Activated CD4-positive, alpha-beta T cell treated with anti-CD3 and anti-CD28 coated beads for 4 hours (primary cell): ENCODE results near the gene TNFRSF12A.

Source experiments
- DNase-seq, 2 donors: peaks; one replicate each; pipeline ENCODE4 v3.0.0-alpha.2; 2020

Gene TNFRSF12A

GRCh38 chr16:3027489-3027795 is 7.3 kb downstream of the TNFRSF12A start:
- no peak for DNase-seq

DNA sequence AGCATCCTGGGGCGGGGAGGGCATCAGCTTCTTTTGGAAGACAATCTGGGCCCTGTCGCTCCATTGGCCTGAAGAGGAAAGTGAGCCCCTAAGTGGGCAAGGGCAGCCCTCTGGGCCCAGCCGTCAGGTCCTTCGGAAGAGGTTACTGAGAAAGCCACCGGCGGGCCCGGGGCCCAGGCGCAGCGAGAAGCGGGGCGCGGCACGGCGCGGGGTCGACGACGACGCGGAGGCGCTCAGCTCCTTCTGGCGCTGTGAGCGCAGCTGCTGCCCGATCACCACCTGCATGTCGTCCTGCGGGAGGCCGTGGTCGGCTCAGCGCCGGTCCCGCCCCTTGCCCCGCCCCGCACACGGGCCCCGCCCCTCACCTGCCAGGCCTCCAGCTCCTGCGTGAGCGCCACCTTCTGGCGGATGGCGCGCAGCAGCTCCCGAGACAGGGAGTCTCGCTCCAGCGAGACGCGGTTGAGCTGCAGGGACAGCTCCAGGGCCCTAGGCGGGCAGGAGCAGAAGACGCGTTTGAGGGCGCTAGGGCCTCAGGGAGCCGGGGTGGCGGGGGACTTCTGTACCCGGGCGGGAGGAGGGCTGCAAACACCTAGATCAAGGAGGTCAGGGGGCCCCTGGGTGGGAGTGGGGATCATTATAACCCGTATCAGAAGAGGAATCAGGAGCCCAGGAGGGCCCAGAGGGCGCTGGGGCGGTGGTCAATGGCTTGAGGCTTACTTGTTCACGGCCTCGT is 8.0 kb downstream of the TNFRSF12A start:
- peak; percentile 83 to 90 for DNase-seq

GRCh38 chr16:3028716-3029319 is 8.7 kb downstream of the TNFRSF12A start:
- no peak for DNase-seq

- peak; percentile 43 to 55 for DNase-seq
These were observed 9.5 kb downstream of the TNFRSF12A start for GRCh38 chr16:3029491-3030221.

DNA sequence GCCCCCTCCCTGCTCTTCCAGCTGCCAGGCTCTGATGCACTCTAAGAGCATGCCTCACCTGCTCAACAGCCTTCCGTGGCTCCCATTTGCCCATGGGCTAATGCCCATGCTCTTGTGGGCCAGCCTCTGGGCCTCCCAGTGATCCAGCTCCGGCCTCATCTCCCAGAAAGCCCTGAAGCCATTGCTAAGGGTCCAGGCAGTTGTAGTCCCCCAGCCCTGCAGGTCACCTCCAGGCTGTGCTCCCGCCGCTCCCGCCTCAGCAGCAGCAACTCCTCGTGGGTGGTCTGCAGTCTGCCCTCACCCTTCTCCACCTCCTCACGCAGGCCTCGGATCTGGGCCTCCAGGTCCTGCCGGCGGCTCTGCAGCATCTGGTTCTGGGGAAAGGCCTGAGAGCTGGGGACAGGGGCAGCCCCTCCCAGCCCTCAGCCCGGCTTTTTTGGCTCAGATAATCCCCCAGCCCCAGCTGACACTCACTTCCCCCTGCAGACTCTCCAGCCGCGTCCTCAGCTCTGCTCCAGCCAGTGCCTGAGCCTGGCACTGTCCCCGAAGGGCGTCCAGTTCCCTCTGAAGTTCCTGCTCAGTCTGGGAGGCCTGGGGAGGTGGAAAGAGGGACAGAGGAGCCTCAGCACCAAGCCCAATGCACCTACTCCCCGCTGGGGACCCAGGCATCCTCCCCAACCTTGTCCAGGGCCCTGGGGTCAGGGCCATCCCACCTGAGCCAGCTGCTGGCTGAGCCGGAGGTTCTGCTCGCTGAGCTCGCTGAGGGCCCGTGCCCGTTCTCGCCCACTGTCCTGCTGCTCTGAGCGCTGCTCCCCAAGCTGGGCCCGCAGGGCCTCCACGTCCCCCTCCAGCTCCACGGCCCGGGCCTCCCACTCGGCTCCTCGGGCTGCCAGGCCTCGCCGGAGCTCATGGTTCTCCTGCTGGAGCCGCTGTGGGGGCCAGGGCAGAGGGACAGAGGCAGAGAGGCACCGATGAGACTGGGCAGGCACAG is 10.3 kb downstream of the TNFRSF12A start:
- no peak for DNase-seq

GRCh38 chr16:3032624-3033023 is 12.5 kb downstream of the TNFRSF12A start:
- DNase-seq = no peak

GRCh38 chr16:3035289-3035971 is 15.3 kb downstream of the TNFRSF12A start:
- no peak for DNase-seq

- DNase-seq = no peak
These were observed 16.0 kb downstream of the TNFRSF12A start for GRCh38 chr16:3035972-3036725.

DNA sequence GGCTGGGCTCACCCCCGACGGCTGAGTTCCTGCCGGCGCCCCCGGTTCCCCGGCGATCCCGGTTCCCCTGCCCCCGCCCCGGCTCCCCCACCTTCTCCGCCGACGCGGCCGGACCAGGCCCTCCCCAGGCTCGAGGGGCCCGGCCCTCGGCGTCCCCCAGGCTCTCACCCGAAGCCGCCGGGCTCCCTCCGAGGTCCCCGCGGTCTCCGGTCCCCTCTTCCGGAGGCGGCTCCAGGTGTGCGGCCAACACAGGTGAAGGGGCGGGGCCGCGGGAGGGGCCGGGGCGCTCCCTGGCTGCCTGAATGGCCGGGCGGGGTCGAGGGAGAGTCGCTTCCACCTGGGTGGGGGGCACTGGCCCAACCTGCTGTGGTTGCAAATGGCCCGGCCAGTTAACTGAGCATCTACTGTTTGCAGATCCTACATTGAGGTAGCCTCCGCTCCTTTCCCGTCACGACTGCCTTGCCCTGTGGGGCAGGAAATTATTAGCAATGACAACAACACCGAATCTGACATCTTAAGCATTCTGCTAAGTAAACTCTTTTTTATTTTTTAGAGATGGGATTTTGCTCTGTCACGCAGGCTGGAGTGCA is 16.7 kb downstream of the TNFRSF12A start, which contains the start of gene BICDL2:
BICDL2 (minus strand) TSS at position 219 of the 590 bp plus-strand sequence. CDS start 1,448 bp downstream, outside the sequence.
- no peak for DNase-seq

DNA sequence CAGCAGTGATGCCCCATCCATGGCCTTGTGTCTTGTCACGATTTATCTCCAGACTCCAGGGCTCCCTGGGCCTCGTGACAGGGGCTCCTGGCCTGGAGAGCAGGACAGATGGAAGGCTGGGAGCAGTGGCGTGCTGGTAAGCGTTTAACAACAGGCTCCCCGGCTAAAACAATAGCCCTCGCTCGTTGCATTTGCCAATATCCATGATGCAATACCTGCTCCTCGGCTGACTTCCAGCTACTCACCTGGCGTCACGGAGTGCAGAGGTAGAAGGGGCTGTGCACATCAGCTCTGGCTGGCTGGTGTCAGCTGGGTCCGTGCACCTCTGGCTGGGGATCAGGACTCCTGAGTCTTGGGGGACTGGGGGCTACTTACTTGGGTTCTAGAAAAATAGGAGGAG is 18.1 kb downstream of the TNFRSF12A start:
- no peak for DNase-seq

GRCh38 chr16:3038896-3039295 is 18.7 kb downstream of the TNFRSF12A start:
- DNase-seq = no peak

DNA sequence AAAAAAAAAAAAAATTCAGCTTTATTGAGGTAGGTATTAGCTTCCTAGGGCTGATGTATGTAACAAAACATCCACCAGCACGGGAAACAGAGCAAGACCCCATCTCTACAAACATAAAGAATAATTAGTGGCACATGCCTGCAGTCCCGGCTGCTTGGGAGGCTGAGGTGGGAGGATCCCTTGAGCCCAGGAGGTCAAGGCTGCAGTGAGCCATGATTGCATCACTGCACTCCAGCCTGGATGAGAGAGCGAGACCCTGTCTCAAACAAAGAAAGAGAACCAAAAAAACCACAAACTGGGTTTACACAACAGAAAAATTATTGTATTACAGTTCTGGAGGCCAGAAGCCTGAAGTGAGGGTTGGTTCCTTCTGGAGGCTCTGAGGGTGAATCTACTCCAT is 22.2 kb downstream of the TNFRSF12A start:
- no peak for DNase-seq

- DNase-seq = no peak
These were observed 24.5 kb downstream of the TNFRSF12A start for GRCh38 chr16:3044708-3045107.

- DNase-seq = no peak
These were observed 25.8 kb downstream of the TNFRSF12A start, which contains the start of gene MMP25 for GRCh38 chr16:3045758-3046640. MMP25 (plus strand) TSS chr16:3046561; CDS start chr16:3046918, 357 bp downstream.

GRCh38 chr16:3046641-3047386 is 26.6 kb downstream of the TNFRSF12A start:
- DNase-seq = no peak

- no peak for DNase-seq
These were observed 27.2 kb downstream of the TNFRSF12A start for GRCh38 chr16:3047387-3047720.

DNA sequence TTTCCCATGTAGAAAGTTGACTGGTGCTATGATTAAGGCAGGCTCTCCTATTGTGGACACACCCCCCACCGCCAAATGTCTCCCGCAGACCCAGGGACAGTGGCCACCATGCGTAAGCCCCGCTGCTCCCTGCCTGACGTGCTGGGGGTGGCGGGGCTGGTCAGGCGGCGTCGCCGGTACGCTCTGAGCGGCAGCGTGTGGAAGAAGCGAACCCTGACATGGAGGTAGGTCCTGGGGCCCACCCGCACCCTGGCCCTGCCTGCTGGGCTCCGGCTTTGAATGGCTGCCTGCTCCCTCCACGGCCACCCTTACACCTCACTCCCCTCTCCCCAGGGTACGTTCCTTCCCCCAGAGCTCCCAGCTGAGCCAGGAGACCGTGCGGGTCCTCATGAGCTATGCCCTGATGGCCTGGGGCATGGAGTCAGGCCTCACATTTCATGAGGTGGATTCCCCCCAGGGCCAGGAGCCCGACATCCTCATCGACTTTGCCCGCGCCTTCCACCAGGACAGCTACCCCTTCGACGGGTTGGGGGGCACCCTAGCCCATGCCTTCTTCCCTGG is 29.8 kb downstream of the TNFRSF12A start:
- DNase-seq = no peak

DNA sequence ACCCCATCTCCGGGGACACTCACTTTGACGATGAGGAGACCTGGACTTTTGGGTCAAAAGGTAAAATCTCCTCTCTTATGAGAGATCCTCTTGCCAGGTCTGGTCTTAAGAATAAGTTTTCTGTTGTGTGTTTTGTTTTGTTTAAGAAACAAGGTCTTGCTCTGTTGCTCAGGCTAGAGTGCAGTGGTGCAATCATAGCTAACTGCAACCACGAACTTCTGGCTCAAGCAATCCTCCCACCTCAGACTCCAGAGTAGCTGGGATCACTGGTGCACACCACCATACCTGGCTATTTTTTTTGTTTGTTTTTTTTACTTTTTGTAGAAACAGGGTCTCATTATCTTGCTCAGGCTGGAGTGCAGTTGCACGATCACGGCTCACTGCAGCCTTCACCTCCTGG is 30.3 kb downstream of the TNFRSF12A start:
- no peak for DNase-seq

- no peak for DNase-seq
These were observed 30.8 kb downstream of the TNFRSF12A start for GRCh38 chr16:3051009-3051408.
